Measurements from ENCODE around the gene SUSD1.

DNA sequence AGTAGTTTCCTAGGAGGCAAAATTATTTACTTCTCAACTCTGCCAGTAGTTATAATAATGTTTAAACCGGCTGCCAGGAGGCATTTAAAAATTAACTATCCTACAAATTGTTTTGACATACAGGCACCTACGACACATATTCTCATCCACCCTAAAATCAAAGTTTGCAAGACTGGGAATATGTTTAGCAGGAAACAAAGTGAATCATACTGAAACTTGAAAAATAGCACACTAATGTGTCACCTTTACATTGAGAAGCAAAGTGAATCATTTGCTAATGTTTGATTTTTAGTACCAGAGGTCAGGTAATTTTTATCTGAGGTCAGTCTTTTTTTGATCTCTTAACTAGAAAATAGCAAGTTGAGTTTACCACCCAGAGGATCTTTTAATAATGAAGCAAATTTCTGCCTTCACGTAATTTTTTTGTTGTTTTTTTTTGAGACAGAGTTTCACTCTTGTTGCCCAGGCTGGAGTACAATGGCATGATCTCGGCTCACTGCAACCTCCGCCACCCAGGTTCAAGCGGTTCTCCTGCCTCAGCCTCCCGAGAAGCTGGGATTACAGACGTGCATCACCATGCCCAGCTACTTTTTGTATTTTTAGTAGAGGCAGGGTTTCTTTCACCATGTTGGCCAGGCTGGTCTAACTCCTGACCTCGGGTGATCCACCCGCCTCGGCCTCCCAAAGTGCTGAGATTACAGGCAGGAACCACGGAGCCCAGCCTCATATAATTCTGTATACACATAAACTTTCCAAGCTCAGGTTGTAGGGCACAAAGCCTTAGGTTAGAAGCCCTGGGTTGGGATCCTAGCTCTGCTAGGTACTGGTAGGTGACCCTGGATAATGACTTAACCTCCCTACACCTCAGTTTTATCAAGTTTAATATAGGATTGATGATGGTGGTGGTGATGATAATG is 154.2 kb downstream of the SUSD1 start:
- no peak for TF ChIP-seq EZH2phosphoT487 (IDR thresholded peaks at IDR 0.05; ENCODE audit: borderline replicate concordance, low read length)
- TF ChIP-seq, protein P1, sequence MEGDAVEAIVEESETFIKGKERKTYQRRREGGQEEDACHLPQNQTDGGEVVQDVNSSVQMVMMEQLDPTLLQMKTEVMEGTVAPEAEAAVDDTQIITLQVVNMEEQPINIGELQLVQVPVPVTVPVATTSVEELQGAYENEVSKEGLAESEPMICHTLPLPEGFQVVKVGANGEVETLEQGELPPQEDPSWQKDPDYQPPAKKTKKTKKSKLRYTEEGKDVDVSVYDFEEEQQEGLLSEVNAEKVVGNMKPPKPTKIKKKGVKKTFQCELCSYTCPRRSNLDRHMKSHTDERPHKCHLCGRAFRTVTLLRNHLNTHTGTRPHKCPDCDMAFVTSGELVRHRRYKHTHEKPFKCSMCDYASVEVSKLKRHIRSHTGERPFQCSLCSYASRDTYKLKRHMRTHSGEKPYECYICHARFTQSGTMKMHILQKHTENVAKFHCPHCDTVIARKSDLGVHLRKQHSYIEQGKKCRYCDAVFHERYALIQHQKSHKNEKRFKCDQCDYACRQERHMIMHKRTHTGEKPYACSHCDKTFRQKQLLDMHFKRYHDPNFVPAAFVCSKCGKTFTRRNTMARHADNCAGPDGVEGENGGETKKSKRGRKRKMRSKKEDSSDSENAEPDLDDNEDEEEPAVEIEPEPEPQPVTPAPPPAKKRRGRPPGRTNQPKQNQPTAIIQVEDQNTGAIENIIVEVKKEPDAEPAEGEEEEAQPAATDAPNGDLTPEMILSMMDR (conservative IDR thresholded peaks at IDR 0.05; ENCODE audit: low read depth, low read length) = no peak
- no peak for TF ChIP-seq EZH2 (IDR thresholded peaks at IDR 0.05; ENCODE audit: low read length, unreplicated experiment)

Data from PC-3 (cell line).